Neural cell (in vitro differentiated cells): ENCODE results near the gene KRT16. TPM values are rescaled to one million over a fixed set of nuclear protein-coding genes. Genes with fewer than 3 reads are reported as not detected.

Experiments used
- H2AFZ ChIP-seq: fragments of 200-600, 300-800 bp; sonication (generic), shearing (Covaris generic); 2 replicates; pipeline ENCODE4 v1.6.0; 2014; ENCODE audit warnings: low read depth, mild to moderate bottlenecking, antibody characterized with exemption, low read length, moderate library complexity
- H3F3A ChIP-seq: fragments of 200-600 bp; shearing (Covaris generic); 2 replicates; pipeline ENCODE4 v1.6.1; 2016; ENCODE audit warnings: mild to moderate bottlenecking, moderate library complexity, mixed read lengths, antibody characterized with exemption, low read length; ENCODE audit not compliant: insufficient read depth, poor library complexity, severe bottlenecking
- H3K27ac ChIP-seq: fragments of 200-600, 300-800 bp; sonication (generic), shearing (Covaris generic); 2 replicates; pipeline ENCODE4 v1.5.1; 2014; ENCODE audit warnings: mild to moderate bottlenecking, low read length, moderate library complexity
- H3K27me3 ChIP-seq: fragments of 300-800, 200-600 bp; sonication (generic), shearing (Covaris generic); 2 replicates; pipeline ENCODE4 v1.6.0; 2014; ENCODE audit warnings: mild to moderate bottlenecking, low read depth, low read length, moderate library complexity; ENCODE audit not compliant: insufficient read depth
- H3K36me3 ChIP-seq: fragments of 300-800, 200-600 bp; sonication (generic), shearing (Covaris generic); 2 replicates; pipeline ENCODE4 v1.5.1; 2014; ENCODE audit warnings: mild to moderate bottlenecking, antibody characterized with exemption, low read length, moderate library complexity; ENCODE audit not compliant: insufficient read depth
- H3K4me2 ChIP-seq: fragments of 300-800, 200-600 bp; sonication (generic), shearing (Covaris generic); 2 replicates; pipeline ENCODE4 v1.6.0; 2014; ENCODE audit warnings: mild to moderate bottlenecking, low read length
- H3K4me3 ChIP-seq: fragments of 300-800, 200-600 bp; sonication (generic), shearing (Covaris generic); 2 replicates; pipeline ENCODE4 v1.5.1; 2014; ENCODE audit warnings: mild to moderate bottlenecking, low read length, moderate library complexity
- H3K79me2 ChIP-seq: fragments of 200-600 bp; shearing (Covaris generic); replicated peaks from 2 replicates; pipeline ENCODE4 v1.6.0; 2014; ENCODE audit warnings: mild to moderate bottlenecking, low read length, moderate library complexity; ENCODE audit not compliant: insufficient read depth
- H3K9ac ChIP-seq: fragments of 300-800, 200-600 bp; sonication (generic), shearing (Covaris generic); 2 replicates; pipeline ENCODE4 v1.6.1; 2016; ENCODE audit warnings: mild to moderate bottlenecking, low read length, mixed read lengths
- H3K9me2 ChIP-seq: fragments of 200-600 bp; shearing (Covaris generic); 2 replicates; pipeline ENCODE4 v1.6.1; 2016; ENCODE audit warnings: mild to moderate bottlenecking, low read length, mixed read lengths; ENCODE audit not compliant: insufficient read depth
- H3K9me3 ChIP-seq: fragments of 200-600, 300-800 bp; sonication (generic), shearing (Covaris generic); 2 replicates; pipeline ENCODE4 v1.6.1; 2016; ENCODE audit warnings: mild to moderate bottlenecking, mixed run types, low read length, moderate library complexity, mixed read lengths
- H4K20me1 ChIP-seq: fragments of 200-600 bp; shearing (Covaris generic); 2 replicates; pipeline ENCODE4 v1.6.1; 2016; ENCODE audit warnings: mild to moderate bottlenecking, mixed run types; ENCODE audit not compliant: insufficient read depth
- CTCF ChIP-seq: fragments of 450-650 bp; IDR thresholded peaks from 2 replicates; pipeline ENCODE4 v1.5.1; 2014; ENCODE audit warnings: antibody characterized with exemption, mild to moderate bottlenecking, moderate library complexity; ENCODE audit not compliant: poor library complexity, severe bottlenecking
- EP300 ChIP-seq: fragments of 450-650 bp; conservative IDR thresholded peaks from 2 replicates; pipeline ENCODE4 v1.6.1; 2014; ENCODE audit warnings: antibody characterized with exemption, mild to moderate bottlenecking, moderate library complexity; ENCODE audit not compliant: poor library complexity, severe bottlenecking
- EZH2 ChIP-seq: fragments of 200-600, 300-800 bp; shearing (Covaris generic), sonication (generic); IDR thresholded peaks from 2 replicates; pipeline ENCODE4 v1.6.1; 2014; ENCODE audit warnings: antibody characterized with exemption, low read length, borderline replicate concordance, mild to moderate bottlenecking; ENCODE audit not compliant: insufficient read depth, poor library complexity, severe bottlenecking
- MXI1 ChIP-seq: fragments of 450-650 bp; conservative IDR thresholded peaks from 2 replicates; pipeline ENCODE4 v1.6.1; 2014; ENCODE audit warnings: antibody characterized with exemption, mild to moderate bottlenecking; ENCODE audit not compliant: poor library complexity, severe bottlenecking
- POLR2AphosphoS5 ChIP-seq: IDR thresholded peaks from 2 replicates; pipeline ENCODE4 v1.6.1; 2012
- RAD21 ChIP-seq: fragments of 450-650 bp; conservative IDR thresholded peaks from 2 replicates; pipeline ENCODE4 v1.6.1; 2014; ENCODE audit warnings: antibody characterized with exemption, mild to moderate bottlenecking, moderate library complexity
- REST ChIP-seq: IDR thresholded peaks from 2 replicates; pipeline ENCODE4 v1.6.1; 2012; ENCODE audit warnings: borderline replicate concordance
- SMC3 ChIP-seq: fragments of 450-650 bp; conservative IDR thresholded peaks from 2 replicates; pipeline ENCODE4 v1.6.1; 2014; ENCODE audit warnings: antibody characterized with exemption, mild to moderate bottlenecking, moderate library complexity; ENCODE audit not compliant: poor library complexity
- TAF1 ChIP-seq: IDR thresholded peaks from 2 replicates; pipeline ENCODE4 v1.6.1; 2012; ENCODE audit warnings: low read depth
- polyA plus RNA-seq: library from polyadenylated mRNA; depleted of rRNA; stranded (reverse); fragments of >200 nt; gene quantifications from 2 replicates; pipeline ENCODE4 v1.2.3, GENCODE V29; 2014

KRT16 gene
- polyA plus RNA-seq, 1 donor from 2014 or later, result not detected

- no peak overlapping the region for H2AFZ ChIP-seq
- no peak overlapping the region for H3K9ac ChIP-seq
- no peaks in the 10 kb centered on the region for H4K20me1 ChIP-seq
Measured at GRCh38 chr17:41594363-41594915, 18.1 kb downstream of the KRT16 start.

More at GRCh38 chr17:41594363-41594915, 18.1 kb downstream of the KRT16 start:
- H3K4me2 ChIP-seq, result no peak overlapping the region
- no peaks in the 10 kb centered on the region for H3K79me2 ChIP-seq
- no peak overlapping the region for H3K27ac ChIP-seq
- no peaks in the 10 kb centered on the region for H3K9me2 ChIP-seq
- no peak overlapping the region for H3K4me3 ChIP-seq
- no peaks in the 10 kb centered on the region for H3K36me3 ChIP-seq
- no peaks in the 10 kb centered on the region for H3K9me3 ChIP-seq
- no peaks in the 10 kb centered on the region for H3F3A ChIP-seq
- H3K27me3 ChIP-seq, result no peaks in the 10 kb centered on the region
- TF ChIP-seq TAF1 (no peak), SMC3 (no peak), MXI1 (no peak), RAD21 (no peak), CTCF (no peak), EZH2 (no peak), REST (no peak), POLR2AphosphoS5 (no peak), EP300 (no peak)
